ENCODE data around the gene SLC2A14.

SLC2A14 gene

DNA sequence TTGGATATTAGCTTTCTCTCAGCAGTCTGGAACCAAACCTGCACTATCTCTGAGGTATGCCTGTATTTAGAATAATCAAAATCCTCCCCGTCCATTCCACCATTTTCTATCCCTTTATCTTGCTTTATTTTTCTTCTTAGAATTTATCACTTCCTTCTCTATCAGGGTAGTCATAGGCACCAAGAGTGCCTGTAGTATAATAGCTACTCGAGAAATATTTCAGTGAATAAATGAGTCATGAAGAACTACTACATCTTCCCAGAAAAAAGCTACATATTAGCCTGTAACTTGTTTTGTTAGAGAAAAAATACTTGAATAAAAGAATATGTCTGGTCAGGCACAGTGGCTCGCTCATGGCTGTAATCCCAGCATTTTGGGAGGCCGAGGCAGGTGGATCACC, 4.3 kb downstream of the SLC2A14 start:
- TF ChIP-seq GATA3 (IDR thresholded peaks at IDR 0.05; ENCODE audit: low read depth, low read length), result no peak
- no peak for TF ChIP-seq GATA2 (IDR thresholded peaks at IDR 0.05; ENCODE audit: low read depth, low read length)

DNA sequence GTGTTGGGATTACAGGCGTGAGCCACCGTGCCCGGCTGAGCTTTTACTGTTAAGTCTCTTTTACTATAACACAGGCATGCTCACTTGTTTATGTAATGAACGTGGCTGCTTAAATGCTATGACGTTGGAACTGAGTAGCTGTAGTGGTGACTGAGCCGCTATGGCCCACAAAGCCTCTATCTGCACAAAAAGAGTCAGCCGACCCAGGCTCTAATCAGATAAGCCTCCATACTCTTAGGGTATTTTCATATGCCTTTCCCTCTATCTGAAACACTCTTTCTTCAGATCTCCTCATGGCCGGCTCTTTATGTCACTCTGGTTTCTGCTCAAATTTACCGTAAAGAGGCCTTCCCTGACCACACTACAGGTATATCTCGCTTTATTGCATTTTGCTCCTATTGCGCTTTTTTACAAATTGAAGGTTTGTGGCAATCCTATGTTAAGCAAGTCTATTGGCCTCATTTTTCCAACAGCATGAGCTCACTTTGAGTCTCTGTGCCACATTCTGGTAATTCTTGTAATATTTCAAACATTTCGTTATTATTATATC, 8.0 kb downstream of the SLC2A14 start:
- TF ChIP-seq GATA2 (IDR thresholded peaks at IDR 0.05; ENCODE audit: low read depth, low read length) (no peak), GATA3 (IDR thresholded peaks at IDR 0.05; ENCODE audit: low read depth, low read length) (no peak)

DNA sequence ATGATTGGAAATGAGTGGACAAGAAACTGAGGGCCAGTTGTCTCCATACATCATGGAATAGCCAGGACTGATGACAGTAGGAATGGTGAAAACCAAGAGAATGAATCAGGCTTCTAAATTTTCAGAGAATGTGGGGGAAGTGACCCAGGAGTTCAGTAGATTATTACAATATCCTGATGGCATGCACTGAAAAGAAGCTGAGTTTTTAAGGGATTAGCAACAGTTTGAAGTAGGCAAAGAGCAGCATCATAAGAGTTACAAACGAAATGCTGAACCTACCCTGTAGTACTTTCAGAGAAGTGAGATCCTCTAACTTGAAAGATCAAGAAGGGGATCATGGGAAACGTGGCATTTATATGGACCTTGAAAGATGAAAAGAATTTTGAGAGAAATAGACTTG, 13.2 kb downstream of the SLC2A14 start:
- no peak for TF ChIP-seq GATA3 (IDR thresholded peaks at IDR 0.05; ENCODE audit: low read depth, low read length)

DNA sequence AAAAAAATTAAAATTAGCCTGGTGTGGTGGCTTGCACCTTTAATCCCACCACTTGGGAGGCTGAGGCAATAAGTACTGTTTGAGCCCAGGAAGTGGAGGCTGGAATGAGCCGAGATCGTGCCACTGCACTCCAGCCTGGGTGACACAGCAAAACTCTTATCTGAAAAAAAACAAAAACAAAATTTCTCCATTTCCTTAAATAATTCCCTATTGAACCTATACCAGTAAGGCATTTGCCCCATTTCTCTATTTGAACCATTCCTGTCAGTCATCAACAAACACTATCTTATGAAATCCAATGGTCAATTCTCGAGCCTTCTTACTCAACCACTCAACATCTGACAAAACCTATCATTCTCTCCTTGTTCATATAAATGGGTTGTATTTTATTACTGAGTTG, 14.7 kb downstream of the SLC2A14 start:
- TF ChIP-seq GATA3 (IDR thresholded peaks at IDR 0.05; ENCODE audit: low read depth, low read length) (no peak), GATA2 (IDR thresholded peaks at IDR 0.05; ENCODE audit: low read depth, low read length) (no peak)

DNA sequence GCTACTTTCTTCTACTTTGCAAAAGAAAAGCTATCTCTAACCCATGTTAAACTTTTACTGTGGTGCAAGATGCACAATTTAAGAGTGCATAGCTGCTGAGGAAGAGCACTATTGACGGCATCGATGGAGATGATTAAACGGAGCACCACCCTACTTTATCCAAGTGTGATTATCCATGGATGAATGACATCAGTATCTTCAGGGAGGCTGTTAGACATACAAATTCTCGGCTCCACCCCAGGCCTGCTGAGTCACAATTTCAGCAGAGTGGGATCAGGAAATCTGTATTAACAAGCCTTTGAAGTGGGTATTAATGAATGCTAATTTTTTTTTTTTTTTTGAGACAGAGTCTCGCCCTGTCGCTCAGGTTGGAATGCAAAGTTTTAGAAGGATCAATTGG, 16.2 kb downstream of the SLC2A14 start:
- no peak for TF ChIP-seq GATA2 (IDR thresholded peaks at IDR 0.05; ENCODE audit: low read depth, low read length)
- no peak for TF ChIP-seq GATA3 (IDR thresholded peaks at IDR 0.05; ENCODE audit: low read depth, low read length)

DNA sequence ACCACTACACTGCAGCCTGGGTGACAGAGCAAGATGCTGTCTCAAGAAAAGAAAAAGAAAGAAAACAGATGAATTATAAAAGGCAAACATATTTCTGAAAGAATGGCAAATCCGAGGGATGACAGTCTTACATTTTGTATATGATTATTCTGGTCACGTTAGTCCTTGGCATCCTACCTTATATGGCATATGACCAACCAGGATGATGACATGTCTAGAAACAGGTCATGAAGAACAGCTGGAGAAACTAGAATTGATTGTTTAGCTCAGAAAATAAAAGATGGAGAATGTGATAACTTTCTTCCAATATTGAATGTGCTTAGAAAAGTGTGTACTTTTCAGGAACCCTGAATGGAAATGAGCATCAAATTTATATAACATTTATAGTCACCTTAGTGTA, 19.2 kb downstream of the SLC2A14 start:
- TF ChIP-seq GATA3 (IDR thresholded peaks at IDR 0.05; ENCODE audit: low read depth, low read length) (no peak), GATA2 (IDR thresholded peaks at IDR 0.05; ENCODE audit: low read depth, low read length) (no peak)

DNA sequence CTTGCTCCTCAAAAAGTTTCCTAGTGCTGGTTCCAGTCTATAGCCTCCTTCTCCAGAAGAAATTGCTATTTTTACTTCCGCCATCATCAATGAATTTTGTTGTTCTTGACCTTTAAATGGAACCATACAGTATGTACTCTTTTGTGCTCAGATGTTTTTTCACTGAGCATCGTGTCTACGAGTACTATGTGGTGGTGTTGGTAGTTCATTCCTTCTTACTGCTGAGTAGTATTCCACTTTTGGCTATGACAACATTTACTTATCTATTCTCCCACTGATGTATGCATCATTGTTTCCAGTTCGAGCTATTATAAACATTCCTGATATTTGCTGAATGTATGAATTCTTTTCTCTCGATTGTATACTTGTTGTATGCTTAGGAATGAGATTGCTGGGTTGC, 28.6 kb downstream of the SLC2A14 start:
- no peak for TF ChIP-seq GATA3 (IDR thresholded peaks at IDR 0.05; ENCODE audit: low read depth, low read length)
- no peak for TF ChIP-seq GATA2 (IDR thresholded peaks at IDR 0.05; ENCODE audit: low read depth, low read length)

DNA sequence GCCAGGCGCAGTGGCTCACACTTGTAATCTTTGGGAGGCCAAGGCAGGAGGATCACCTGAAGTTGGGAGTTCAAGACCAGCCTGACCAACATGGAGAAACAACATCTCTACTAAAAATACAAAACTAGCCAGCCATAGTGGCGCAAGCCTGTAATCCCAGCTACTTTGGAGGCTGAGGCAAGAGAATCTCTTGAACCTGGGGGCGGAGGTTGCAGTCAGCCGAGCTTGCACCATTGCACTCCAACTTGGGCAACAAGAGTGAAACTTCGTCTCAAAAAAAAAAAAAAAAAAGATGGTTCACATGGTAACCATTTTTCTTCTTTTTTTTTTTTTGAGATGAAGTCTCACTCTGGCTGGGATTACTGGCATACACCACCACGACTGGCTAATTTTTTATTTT, 35.3 kb downstream of the SLC2A14 start:
- TF ChIP-seq GATA3 (IDR thresholded peaks at IDR 0.05; ENCODE audit: low read depth, low read length), result no peak
- no peak for TF ChIP-seq GATA2 (IDR thresholded peaks at IDR 0.05; ENCODE audit: low read depth, low read length)

DNA sequence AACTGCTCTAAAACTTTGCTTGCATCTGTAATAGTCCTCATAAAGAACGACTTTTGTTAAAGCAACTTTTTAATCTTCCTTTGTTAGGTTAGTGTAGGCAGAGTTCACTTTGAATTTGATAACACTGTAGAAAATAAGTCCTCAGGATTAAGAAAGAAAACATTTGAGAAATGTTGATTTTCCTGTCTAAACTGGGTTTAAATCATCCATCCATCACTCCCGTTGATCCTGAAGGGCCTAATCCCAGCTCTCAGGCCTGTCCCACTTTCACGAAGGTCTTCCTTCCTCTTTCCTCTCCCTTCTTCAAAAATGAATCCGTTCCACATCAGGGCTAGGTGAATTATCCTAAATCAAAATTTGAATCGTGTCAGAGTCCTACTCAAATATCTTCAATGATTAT, 36.9 kb downstream of the SLC2A14 start:
- TF ChIP-seq GATA2 (IDR thresholded peaks at IDR 0.05; ENCODE audit: low read depth, low read length), result no peak
- no peak for TF ChIP-seq GATA3 (IDR thresholded peaks at IDR 0.05; ENCODE audit: low read depth, low read length)

DNA sequence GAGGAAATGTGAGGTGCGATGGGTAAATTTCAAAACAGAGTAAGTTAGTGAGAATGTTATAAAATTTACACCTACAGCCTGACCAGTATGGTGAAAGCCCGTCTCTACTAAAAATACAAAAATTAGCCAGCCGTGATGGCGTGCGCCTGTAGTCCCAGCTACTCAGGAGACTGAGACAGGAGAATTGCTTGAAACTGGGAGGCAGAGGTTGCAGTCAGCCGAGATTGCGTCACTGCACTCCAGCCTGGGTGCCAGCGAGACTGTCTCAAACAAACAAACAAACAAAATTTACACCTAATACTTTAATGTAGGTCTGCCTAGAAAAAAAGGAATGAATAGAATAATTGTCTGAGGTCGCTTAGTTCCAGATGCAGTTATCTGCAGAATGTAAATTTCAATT, 37.6 kb downstream of the SLC2A14 start:
- no peak for TF ChIP-seq GATA3 (IDR thresholded peaks at IDR 0.05; ENCODE audit: low read depth, low read length)
- TF ChIP-seq GATA2 (IDR thresholded peaks at IDR 0.05; ENCODE audit: low read depth, low read length), result no peak

DNA sequence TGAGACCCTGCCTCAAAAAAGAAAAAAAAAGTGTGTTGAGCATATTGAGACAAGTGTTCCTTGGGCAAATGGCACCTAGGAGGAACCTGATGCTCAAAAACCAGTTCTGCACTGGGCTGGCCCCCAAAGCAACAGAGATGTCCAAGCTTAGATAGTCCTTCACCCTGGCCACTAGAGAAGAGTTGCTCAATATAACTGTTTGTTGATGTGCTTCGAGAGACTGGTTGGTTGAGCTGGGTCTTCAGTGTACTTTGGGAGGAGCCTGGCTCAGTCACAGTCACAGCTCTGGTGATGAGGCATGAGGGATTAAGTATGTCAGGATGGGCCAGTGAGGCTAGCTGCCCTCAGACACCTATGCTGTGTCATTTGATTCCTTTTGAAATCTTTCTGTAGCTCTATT, 38.0 kb downstream of the SLC2A14 start:
- TF ChIP-seq GATA3 (IDR thresholded peaks at IDR 0.05; ENCODE audit: low read depth, low read length) (no peak), GATA2 (IDR thresholded peaks at IDR 0.05; ENCODE audit: low read depth, low read length) (no peak)

DNA sequence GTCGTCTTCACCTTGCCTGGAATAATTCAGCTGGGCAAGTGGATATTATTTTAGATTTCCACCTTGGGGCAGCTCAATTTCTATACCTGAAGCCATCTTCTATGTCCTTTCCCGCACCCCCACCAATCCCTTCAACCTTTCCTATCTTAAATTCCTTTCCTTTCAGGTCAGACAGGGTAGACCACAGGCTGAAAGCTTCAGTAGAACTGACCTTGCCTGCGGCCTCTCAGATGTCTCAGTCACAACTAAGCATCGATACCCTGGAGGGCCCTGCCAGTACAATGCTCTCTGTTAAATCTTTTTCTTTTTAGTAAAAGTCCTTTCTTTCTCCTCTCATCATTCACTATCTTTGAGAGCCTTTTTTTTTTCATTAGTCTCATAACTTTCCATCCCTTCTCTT, 38.9 kb downstream of the SLC2A14 start:
- TF ChIP-seq GATA2 (IDR thresholded peaks at IDR 0.05; ENCODE audit: low read depth, low read length) (no peak), GATA3 (IDR thresholded peaks at IDR 0.05; ENCODE audit: low read depth, low read length) (no peak)

DNA sequence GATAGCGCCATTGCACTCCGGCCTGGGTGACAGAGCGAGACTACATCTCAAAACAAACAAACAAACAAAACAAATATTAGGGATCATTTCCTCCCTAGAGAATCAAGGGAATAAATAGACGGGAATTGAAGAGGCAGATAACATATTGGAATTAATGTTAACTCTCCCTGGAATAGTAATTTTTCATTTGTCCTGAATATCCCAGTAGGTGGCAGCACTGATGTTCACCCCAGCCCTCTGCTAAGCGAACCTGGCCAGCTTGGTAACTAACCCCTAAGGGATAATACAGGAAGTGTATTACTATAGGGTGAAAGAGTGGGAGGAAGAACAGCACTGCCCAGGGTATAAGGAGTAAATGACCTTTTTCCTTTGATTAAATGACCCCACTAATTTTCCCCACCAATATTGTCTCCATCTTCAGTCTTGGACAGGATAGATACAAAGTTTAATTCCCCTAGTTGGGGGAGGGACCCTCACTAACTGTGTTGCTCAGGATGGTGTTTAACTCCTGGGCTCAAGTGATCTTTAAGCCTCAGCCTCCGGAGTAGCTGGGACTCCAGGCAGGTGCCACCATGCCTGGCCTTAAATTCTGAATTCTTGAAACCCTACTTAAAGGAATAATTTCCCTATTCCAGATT, 40.5 kb downstream of the SLC2A14 start:
- TF ChIP-seq GATA2 (IDR thresholded peaks at IDR 0.05; ENCODE audit: low read depth, low read length), result no peak
- no peak for TF ChIP-seq GATA3 (IDR thresholded peaks at IDR 0.05; ENCODE audit: low read depth, low read length)

DNA sequence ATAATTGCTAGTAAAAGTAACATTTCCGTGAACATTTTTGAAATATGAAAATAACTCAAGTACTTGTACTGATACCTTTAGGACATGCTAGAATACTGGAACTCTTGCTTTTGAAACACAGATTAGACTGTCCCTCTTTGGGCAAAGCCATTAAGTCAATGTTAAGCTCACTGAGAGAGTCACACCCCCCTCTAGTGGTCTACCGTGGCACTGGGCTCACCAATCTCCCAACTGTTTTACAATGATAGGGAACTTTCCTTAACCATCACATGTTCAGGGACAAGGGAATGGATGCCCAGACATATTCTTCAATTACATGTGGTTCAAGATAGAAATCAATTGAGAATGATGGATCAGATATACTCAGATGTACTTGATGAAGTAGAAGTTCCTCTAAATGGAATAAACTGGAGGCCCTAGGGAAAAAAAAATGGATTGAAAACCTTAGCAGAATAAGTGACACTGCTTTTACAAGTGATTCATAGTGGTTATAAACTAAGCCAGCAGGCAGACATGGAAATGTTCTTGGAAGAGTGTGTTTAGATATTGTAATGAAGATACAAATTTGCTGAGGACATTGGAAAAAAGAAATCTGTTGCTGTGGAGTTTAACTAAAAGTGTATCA, 65.7 kb downstream of the SLC2A14 start:
- TF ChIP-seq GATA3 (IDR thresholded peaks at IDR 0.05; ENCODE audit: low read depth, low read length) (no peak), GATA2 (IDR thresholded peaks at IDR 0.05; ENCODE audit: low read depth, low read length) (no peak)

DNA sequence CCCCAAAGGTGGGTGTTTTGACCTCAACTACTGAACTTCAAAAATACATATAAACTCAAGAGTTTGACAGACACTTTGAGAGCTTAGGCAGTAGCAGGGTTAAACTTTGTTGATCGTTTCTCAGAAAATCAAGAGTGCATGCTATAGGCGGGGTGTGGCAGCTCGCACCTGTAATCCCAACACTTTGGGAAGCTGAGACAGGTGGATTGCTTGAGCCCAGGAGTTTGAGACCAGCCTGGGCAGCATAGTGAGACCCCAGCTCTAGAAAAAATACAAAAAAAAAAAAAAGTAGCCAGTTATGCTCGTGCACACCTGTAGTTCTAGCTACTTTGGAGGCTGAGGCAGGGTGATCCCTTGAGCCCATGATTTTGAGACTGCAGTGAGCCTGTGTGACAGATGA, 71.3 kb downstream of the SLC2A14 start:
- no peak for TF ChIP-seq GATA3 (IDR thresholded peaks at IDR 0.05; ENCODE audit: low read depth, low read length)
- TF ChIP-seq GATA2 (IDR thresholded peaks at IDR 0.05; ENCODE audit: low read depth, low read length), result no peak

Data from SH-SY5Y (cell line).